Smooth muscle cell (in vitro differentiated cells): ENCODE measurements around the gene CABLES1. TPM values are rescaled to one million over a fixed set of nuclear protein-coding genes. Genes with fewer than 3 reads are reported as not detected.

Source experiments
- DNase-seq: peaks from one replicate; lab custom pipeline; 2025; ENCODE audit not compliant: unreplicated experiment; lab: John Stamatoyannopoulos, UW
- H2AFZ ChIP-seq: fragments of 200-600 bp; sonication (generic); 2 replicates; pipeline ENCODE4 v1.6.0; 2016; ENCODE audit warnings: antibody characterized with exemption, low read depth, mild to moderate bottlenecking
- H3F3A ChIP-seq: fragments of 200-600 bp; sonication (generic); 2 replicates; pipeline ENCODE4 v1.6.0; 2017; ENCODE audit warnings: antibody characterized with exemption, low read depth
- H3K27ac ChIP-seq: fragments of 200-600 bp; sonication (generic); 2 replicates; pipeline ENCODE4 v1.5.1; 2016; ENCODE audit warnings: low read depth, mild to moderate bottlenecking
- H3K27me3 ChIP-seq: fragments of 200-600 bp; sonication (generic); 2 replicates; pipeline ENCODE4 v1.6.1; 2016; ENCODE audit warnings: low read depth, mild to moderate bottlenecking
- H3K36me3 ChIP-seq: fragments of 200-600 bp; sonication (generic); 2 replicates; pipeline ENCODE4 v1.5.1; 2016; ENCODE audit warnings: low read depth
- H3K4me1 ChIP-seq: fragments of 200-600 bp; sonication (generic); 2 replicates; pipeline ENCODE4 v1.5.1; 2016; ENCODE audit warnings: low read depth
- H3K4me2 ChIP-seq: fragments of 200-600 bp; sonication (generic); 2 replicates; pipeline ENCODE4 v1.6.0; 2016; ENCODE audit warnings: mild to moderate bottlenecking
- H3K4me3 ChIP-seq: fragments of 200-600 bp; sonication (generic); 2 replicates; pipeline ENCODE4 v1.5.1; 2016; ENCODE audit warnings: mild to moderate bottlenecking
- H3K79me2 ChIP-seq: fragments of 200-600 bp; sonication (generic); 2 replicates; pipeline ENCODE4 v1.6.0; 2016; ENCODE audit warnings: low read depth, mild to moderate bottlenecking
- H3K9ac ChIP-seq: fragments of 200-600 bp; sonication (generic); 2 replicates; pipeline ENCODE4 v1.6.0; 2016; ENCODE audit warnings: low read depth
- H3K9me3 ChIP-seq: fragments of 200-600 bp; sonication (generic); replicated peaks from 2 replicates; pipeline ENCODE4 v1.5.1; 2016; ENCODE audit warnings: low read depth
- H4K20me1 ChIP-seq: fragments of 200-600 bp; sonication (generic); 2 replicates; pipeline ENCODE4 v1.6.0; 2016; ENCODE audit warnings: low read depth
- WGBS: methylation state at CpG from one replicate; pipeline ENCODE4 v1.1.7; 2016; ENCODE audit warnings: low lambda C conversion rate; 5-methylcytosine and 5-hydroxymethylcytosine counted together
- polyA plus RNA-seq: library from polyadenylated mRNA; unstranded; fragments of >200 nt; fragmentation: Nextera tagmentation; extraction: Ambion mirVana; gene quantifications from 2 replicates; pipeline ENCODE4 v1.2.1, GENCODE V29; 2016
- total RNA-seq: library from RNA; depleted of rRNA; stranded (reverse); fragments of >200 nt; gene quantifications from 2 replicates; pipeline ENCODE4 v1.2.3, GENCODE V29; 2014
- TF ChIP-seq, protein P1 (sequence below): fragments of 200-600 bp; sonication (generic); IDR thresholded peaks from 2 replicates; pipeline ENCODE4 v1.5.1; 2017; ENCODE audit warnings: borderline replicate concordance, mild to moderate bottlenecking, antibody characterized with exemption; ENCODE audit not compliant: insufficient read depth, poor library complexity, severe bottlenecking

CABLES1 gene
- total and polyA plus RNA-seq, 2 experiments from 2014 or later: 1.2 to 2.4 TPM

DNA sequence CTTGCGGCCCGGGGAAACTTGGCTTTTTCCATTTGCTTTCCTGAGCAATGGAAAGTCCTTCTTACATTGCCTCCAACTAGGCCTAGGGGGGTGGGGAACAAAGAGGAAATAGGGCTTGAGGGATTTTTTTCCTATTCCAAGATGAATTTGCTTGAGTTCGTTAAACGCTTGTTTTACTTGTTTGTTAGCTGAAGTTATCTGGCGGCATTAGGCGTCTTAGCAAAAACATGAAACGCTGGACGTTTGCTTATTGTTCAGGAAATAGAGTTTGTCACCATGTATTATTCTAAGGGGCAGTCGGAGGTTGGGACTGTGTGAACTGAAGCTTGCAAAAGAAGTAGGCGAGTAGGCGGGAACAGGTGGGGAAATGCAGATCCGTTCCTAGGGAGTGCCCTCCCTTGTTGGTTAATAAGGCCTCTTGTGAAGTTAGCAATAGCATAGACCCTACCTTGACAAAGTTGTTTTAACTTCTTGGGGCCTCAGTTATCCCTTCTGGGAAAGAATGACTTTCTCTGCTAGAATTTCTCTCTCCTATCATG is 1.9 kb downstream of the CABLES1 start:
- Histone ChIP-seq H3K4me2 (peak overlapping the region; percentile 81), H3K9me3 (no peaks in the 10 kb centered on the region), H4K20me1 (no peaks in the 10 kb centered on the region), H2AFZ (peak overlapping the region; percentile 79), H3K4me3 (peak overlapping the region; percentile 76), H3K27me3 (no peaks in the 10 kb centered on the region), H3K9ac (no peak overlapping the region), H3F3A (peaks cover 14% of the 10 kb centered on the region), H3K36me3 (no peaks in the 10 kb centered on the region), H3K79me2 (peaks cover 10% of the 10 kb centered on the region), H3K4me1 (peaks cover 26% of the 10 kb centered on the region), H3K27ac (no peak overlapping the region)
- WGBS: 22% methylated on average over 12 of the region's 12 CpGs
- TF ChIP-seq, protein P1, sequence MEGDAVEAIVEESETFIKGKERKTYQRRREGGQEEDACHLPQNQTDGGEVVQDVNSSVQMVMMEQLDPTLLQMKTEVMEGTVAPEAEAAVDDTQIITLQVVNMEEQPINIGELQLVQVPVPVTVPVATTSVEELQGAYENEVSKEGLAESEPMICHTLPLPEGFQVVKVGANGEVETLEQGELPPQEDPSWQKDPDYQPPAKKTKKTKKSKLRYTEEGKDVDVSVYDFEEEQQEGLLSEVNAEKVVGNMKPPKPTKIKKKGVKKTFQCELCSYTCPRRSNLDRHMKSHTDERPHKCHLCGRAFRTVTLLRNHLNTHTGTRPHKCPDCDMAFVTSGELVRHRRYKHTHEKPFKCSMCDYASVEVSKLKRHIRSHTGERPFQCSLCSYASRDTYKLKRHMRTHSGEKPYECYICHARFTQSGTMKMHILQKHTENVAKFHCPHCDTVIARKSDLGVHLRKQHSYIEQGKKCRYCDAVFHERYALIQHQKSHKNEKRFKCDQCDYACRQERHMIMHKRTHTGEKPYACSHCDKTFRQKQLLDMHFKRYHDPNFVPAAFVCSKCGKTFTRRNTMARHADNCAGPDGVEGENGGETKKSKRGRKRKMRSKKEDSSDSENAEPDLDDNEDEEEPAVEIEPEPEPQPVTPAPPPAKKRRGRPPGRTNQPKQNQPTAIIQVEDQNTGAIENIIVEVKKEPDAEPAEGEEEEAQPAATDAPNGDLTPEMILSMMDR: no peak
- DNase-seq: no peak

- no peak for DNase-seq
- H3F3A ChIP-seq: peaks cover 18% of the 10 kb centered on the region
- H3K79me2 ChIP-seq: peaks cover 10% of the 10 kb centered on the region
- H3K9ac ChIP-seq: no peak overlapping the region
- no peaks in the 10 kb centered on the region for H3K9me3 ChIP-seq
- H3K27ac ChIP-seq: no peak overlapping the region
- TF ChIP-seq, protein P1: no peak
- H3K4me1 ChIP-seq: peaks cover 26% of the 10 kb centered on the region
- peak overlapping the region; percentile 81 for H3K4me2 ChIP-seq
- H3K4me3 ChIP-seq: peak overlapping the region; percentile 76
- H4K20me1 ChIP-seq: no peaks in the 10 kb centered on the region
- 77% methylated on average over 9 of the region's 9 CpGs for WGBS
- H3K36me3 ChIP-seq: no peaks in the 10 kb centered on the region
- no peak overlapping the region for H2AFZ ChIP-seq
- H3K27me3 ChIP-seq: no peaks in the 10 kb centered on the region
Observed at GRCh38 chr18:23137788-23138216, 2.5 kb downstream of the CABLES1 start.

DNA sequence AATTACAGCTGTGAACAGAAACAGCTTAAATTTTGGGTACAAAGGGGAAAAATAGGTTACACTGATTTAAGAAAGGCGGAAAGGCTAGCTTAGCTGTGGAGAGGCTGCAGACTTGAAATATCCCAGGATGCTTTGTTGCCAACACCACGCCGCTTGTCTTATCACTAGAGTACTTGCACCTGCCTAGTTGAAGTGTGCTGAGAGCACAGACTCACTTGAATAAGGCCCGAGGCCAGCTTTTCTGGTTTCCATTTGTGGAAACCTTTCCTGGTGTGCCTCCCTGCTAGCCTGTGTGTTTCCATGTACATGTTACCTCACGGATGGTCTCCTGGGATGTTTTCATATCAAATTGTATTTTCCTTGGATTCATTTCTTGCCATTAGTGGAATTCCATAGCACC is 3.2 kb downstream of the CABLES1 start:
- whole genome bisulfite sequencing: 88% methylated on average over 5 of the region's 5 CpGs
- H3K27me3 ChIP-seq: no peaks in the 10 kb centered on the region
- peaks cover 18% of the 10 kb centered on the region for H3F3A ChIP-seq
- no peaks in the 10 kb centered on the region for H4K20me1 ChIP-seq
- no peak overlapping the region for H3K27ac ChIP-seq
- peaks cover 27% of the 10 kb centered on the region for H3K4me1 ChIP-seq
- no peak for DNase-seq
- peaks cover 10% of the 10 kb centered on the region for H3K79me2 ChIP-seq
- TF ChIP-seq, protein P1: no peak
- H3K36me3 ChIP-seq: no peaks in the 10 kb centered on the region
- no peak overlapping the region for H3K4me3 ChIP-seq
- H2AFZ ChIP-seq: no peak overlapping the region
- no peak overlapping the region for H3K9ac ChIP-seq
- peak overlapping the region; percentile 81 for H3K4me2 ChIP-seq
- H3K9me3 ChIP-seq: no peaks in the 10 kb centered on the region
